Measurements from ENCODE around the gene AUTS2.

The AUTS2 gene

GRCh38 chr7:70602117-70602516 is 1003.8 kb downstream of the AUTS2 start:
- DNase-seq (ENCODE audit: low spot score), result no peak

- no peak for DNase-seq (ENCODE audit: low spot score)
Observed at GRCh38 chr7:70607281-70607680, 1009.0 kb downstream of the AUTS2 start.

GRCh38 chr7:70607759-70608158 is 1009.5 kb downstream of the AUTS2 start:
- no peak for DNase-seq (ENCODE audit: low spot score)

GRCh38 chr7:70608229-70608628 is 1010.0 kb downstream of the AUTS2 start:
- DNase-seq (ENCODE audit: low spot score), result no peak

GRCh38 chr7:70612811-70613210 is 1014.5 kb downstream of the AUTS2 start:
- DNase-seq (ENCODE audit: low spot score), result no peak

GRCh38 chr7:70614237-70615045 is 1016.2 kb downstream of the AUTS2 start:
- peak; percentile 48 for DNase-seq (ENCODE audit: low spot score)

- no peak for DNase-seq (ENCODE audit: low spot score)
Observed at GRCh38 chr7:70615066-70615606, 1016.9 kb downstream of the AUTS2 start.

GRCh38 chr7:70616211-70616610 is 1017.9 kb downstream of the AUTS2 start:
- DNase-seq (ENCODE audit: low spot score), result no peak

GRCh38 chr7:70616821-70617220 is 1018.5 kb downstream of the AUTS2 start:
- no peak for DNase-seq (ENCODE audit: low spot score)

- no peak for DNase-seq (ENCODE audit: low spot score)
Observed at GRCh38 chr7:70618020-70618551, 1019.8 kb downstream of the AUTS2 start.

- no peak for DNase-seq (ENCODE audit: low spot score)
Observed at GRCh38 chr7:70619130-70619529, 1020.9 kb downstream of the AUTS2 start.

GRCh38 chr7:70619659-70620058 is 1021.4 kb downstream of the AUTS2 start:
- DNase-seq (ENCODE audit: low spot score), result no peak

- no peak for DNase-seq (ENCODE audit: low spot score)
Observed at GRCh38 chr7:70620333-70621055, 1022.2 kb downstream of the AUTS2 start.

GRCh38 chr7:70621954-70622600 is 1023.8 kb downstream of the AUTS2 start:
- no peak for DNase-seq (ENCODE audit: low spot score)

- DNase-seq (ENCODE audit: low spot score), result no peak
Observed at GRCh38 chr7:70622936-70623335, 1024.7 kb downstream of the AUTS2 start.

- no peak for DNase-seq (ENCODE audit: low spot score)
Observed at GRCh38 chr7:70624500-70625103, 1026.3 kb downstream of the AUTS2 start.

GRCh38 chr7:70627461-70627860 is 1029.2 kb downstream of the AUTS2 start:
- no peak for DNase-seq (ENCODE audit: low spot score)

- no peak for DNase-seq (ENCODE audit: low spot score)
Observed at GRCh38 chr7:70630440-70630817, 1032.2 kb downstream of the AUTS2 start.

GRCh38 chr7:70630818-70631457 is 1032.7 kb downstream of the AUTS2 start:
- no peak for DNase-seq (ENCODE audit: low spot score)

- DNase-seq (ENCODE audit: low spot score), result no peak
Observed at GRCh38 chr7:70631718-70632117, 1033.4 kb downstream of the AUTS2 start.

- DNase-seq (ENCODE audit: low spot score), result no peak
Observed at GRCh38 chr7:70632400-70632799, 1034.1 kb downstream of the AUTS2 start.

All from germinal center (tissue), 1 donor.